ENCODE results near the gene PARP15.

DNA sequence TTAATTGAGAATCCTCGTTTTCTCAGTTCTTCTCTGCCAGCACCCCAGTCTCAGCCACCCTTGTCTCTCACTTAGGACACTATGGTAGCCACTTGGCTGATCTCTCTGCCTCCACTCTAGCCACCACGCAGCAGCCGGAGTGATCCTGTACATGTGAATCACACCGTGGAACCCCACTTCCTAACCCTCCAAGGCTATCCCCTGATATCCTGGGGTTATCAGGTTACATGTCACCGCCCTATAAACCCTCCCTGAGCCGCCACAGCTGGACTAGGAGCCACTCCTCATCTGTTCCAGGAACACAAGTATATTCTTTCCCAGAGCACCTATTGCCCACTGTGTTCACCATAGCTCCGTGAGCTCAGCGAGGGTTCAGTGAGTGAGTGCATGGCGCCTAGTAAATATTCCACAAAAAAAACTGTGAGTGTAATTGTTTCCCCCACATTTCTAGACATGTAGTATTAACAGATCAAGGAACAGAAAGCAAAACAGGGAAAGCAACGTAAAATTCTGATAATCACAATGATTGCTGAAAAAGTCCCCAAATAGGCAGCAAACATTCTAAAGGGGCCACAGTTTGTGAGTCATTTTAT lies 102.5 kb downstream of the PARP15 start:
- TF ChIP-seq, protein P1, sequence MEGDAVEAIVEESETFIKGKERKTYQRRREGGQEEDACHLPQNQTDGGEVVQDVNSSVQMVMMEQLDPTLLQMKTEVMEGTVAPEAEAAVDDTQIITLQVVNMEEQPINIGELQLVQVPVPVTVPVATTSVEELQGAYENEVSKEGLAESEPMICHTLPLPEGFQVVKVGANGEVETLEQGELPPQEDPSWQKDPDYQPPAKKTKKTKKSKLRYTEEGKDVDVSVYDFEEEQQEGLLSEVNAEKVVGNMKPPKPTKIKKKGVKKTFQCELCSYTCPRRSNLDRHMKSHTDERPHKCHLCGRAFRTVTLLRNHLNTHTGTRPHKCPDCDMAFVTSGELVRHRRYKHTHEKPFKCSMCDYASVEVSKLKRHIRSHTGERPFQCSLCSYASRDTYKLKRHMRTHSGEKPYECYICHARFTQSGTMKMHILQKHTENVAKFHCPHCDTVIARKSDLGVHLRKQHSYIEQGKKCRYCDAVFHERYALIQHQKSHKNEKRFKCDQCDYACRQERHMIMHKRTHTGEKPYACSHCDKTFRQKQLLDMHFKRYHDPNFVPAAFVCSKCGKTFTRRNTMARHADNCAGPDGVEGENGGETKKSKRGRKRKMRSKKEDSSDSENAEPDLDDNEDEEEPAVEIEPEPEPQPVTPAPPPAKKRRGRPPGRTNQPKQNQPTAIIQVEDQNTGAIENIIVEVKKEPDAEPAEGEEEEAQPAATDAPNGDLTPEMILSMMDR (IDR thresholded peaks at IDR 0.05), result no peak
- TF ChIP-seq POLR2A (IDR thresholded peaks at IDR 0.05), result no peak
